GM04504 (cell line): ENCODE results near the gene IQCK.
"Not testable (repeated sequence)": the region's sequence is repeated elsewhere in the genome, so short reads cannot be mapped to it uniquely, and the experiment has no call there.

Experiments
- DNase-seq: peaks from one replicate; pipeline ENCODE4 v3.0.0-alpha.2; 2012; ENCODE audit warnings: low read depth

The IQCK gene

GRCh38 chr16:19699472-19699871, 18.6 kb upstream of the IQCK start:
- DNase-seq: no peak

GRCh38 chr16:19700319-19700781, 17.7 kb upstream of the IQCK start:
- DNase-seq: no peak

- DNase-seq: no peak
Measured at GRCh38 chr16:19701091-19701490, 17.0 kb upstream of the IQCK start.

- no peak for DNase-seq
Measured at GRCh38 chr16:19703172-19703889, 14.7 kb upstream of the IQCK start.

GRCh38 chr16:19704321-19705145, 13.5 kb upstream of the IQCK start:
- DNase-seq: no peak

GRCh38 chr16:19705146-19705501, 12.9 kb upstream of the IQCK start:
- no peak for DNase-seq

- no peak for DNase-seq
Measured at GRCh38 chr16:19705843-19706242, 12.2 kb upstream of the IQCK start.

- DNase-seq: no peak
Measured at GRCh38 chr16:19706846-19707245, 11.2 kb upstream of the IQCK start.

GRCh38 chr16:19707569-19708295, 10.3 kb upstream of the IQCK start:
- no peak for DNase-seq

- DNase-seq: no peak
Measured at GRCh38 chr16:19708296-19709205, 9.5 kb upstream of the IQCK start.

GRCh38 chr16:19709381-19710136, 8.5 kb upstream of the IQCK start:
- DNase-seq: no peak

- DNase-seq: no peak
Measured at GRCh38 chr16:19710191-19710908, 7.7 kb upstream of the IQCK start.

- no peak for DNase-seq
Measured at GRCh38 chr16:19710991-19711545, 7.0 kb upstream of the IQCK start.

GRCh38 chr16:19711643-19712042, 6.4 kb upstream of the IQCK start:
- no peak for DNase-seq

GRCh38 chr16:19712418-19713058, 5.5 kb upstream of the IQCK start:
- DNase-seq: no peak

GRCh38 chr16:19713697-19714096, 4.4 kb upstream of the IQCK start:
- no peak for DNase-seq

- no peak for DNase-seq
Measured at GRCh38 chr16:19715566-19715965, 2.5 kb upstream of the IQCK start.

- DNase-seq: no peak
Measured at GRCh38 chr16:19716183-19716582, 1.9 kb upstream of the IQCK start.

GRCh38 chr16:19716728-19717127, 1.3 kb upstream of the IQCK start:
- DNase-seq: not testable (repeated sequence)
